ENCODE results near the gene NELL2. TPM values are rescaled to one million over a fixed set of nuclear protein-coding genes. Genes with fewer than 3 reads are reported as not detected.

NELL2 gene
- total and polyA plus RNA-seq, 7 donors, result 0.17 to 1.8 (median 0.30) TPM; not detected in 3

DNA sequence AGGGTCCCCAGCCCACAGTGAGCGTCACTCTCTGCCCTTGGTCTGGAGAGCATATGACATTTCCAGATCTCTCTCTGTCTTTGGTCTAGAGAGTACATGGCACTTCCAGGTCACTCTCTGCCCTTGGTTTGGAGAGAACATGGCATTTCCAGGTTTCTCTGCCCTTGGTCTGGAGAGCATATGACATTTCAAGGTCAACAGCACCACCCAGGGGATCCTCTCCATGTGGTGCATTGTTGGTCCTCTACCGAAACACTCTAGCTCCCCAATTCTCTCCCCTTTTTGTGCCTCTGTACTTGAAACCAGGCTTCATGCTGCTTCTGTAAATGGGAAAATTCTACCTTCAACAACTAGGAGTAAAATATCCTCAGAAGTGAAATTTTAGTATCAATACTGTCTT, 399.4 kb downstream of the NELL2 start:
- DNase-seq, result no peak
- Histone ChIP-seq H3K36me3 (ENCODE audit: insufficient read depth in 1 of 2, low read depth in 1 of 2) (no peaks in the 10 kb centered on the region), H3K27ac (no peak overlapping the region), H3K9me3 (no peaks in the 10 kb centered on the region), H3K4me3 (no peak overlapping the region), H3K27me3 (ENCODE audit: insufficient read depth in 3 of 3, low read length in 2 of 3) (no peaks in the 10 kb centered on the region), H3K4me1 (no peaks in the 10 kb centered on the region)
- intact Hi-C loops (cut with DNase I), result no loop called here
- no peak for ATAC-seq
- TF ChIP-seq CTCF (IDR thresholded peaks at IDR 0.05), result no peak
- WGBS, 3 donors, result 83 to 90% (median 90%) methylated on average over 2 of the region's 2 CpGs

GRCh38 chr12:44465139-44465538, 411.0 kb downstream of the NELL2 start:
- H3K4me3 ChIP-seq, result no peak overlapping the region
- H3K27ac ChIP-seq, result no peak overlapping the region
- WGBS, 3 donors, result 76 to 85% (median 76%) methylated on average over 2 of the region's 2 CpGs
- intact Hi-C loops (cut with DNase I), result no loop called here
- ATAC-seq (no peak), DNase-seq (no peak)
- H3K36me3 ChIP-seq (ENCODE audit: insufficient read depth in 1 of 2, low read depth in 1 of 2), result no peaks in the 10 kb centered on the region
- H3K4me1 ChIP-seq, result no peaks in the 10 kb centered on the region
- no peak for TF ChIP-seq CTCF (IDR thresholded peaks at IDR 0.05)
- H3K9me3 ChIP-seq, result no peaks in the 10 kb centered on the region
- H3K27me3 ChIP-seq (ENCODE audit: insufficient read depth in 3 of 3, low read length in 2 of 3), result no peaks in the 10 kb centered on the region

- intact Hi-C loops (cut with DNase I), result no loop called here
- 46 to 50% (median 46%) methylated on average over 2 of the region's 2 CpGs for WGBS, 3 donors
- no peak for ATAC-seq
Observed at GRCh38 chr12:44464180-44464579, 411.9 kb downstream of the NELL2 start.

DNA sequence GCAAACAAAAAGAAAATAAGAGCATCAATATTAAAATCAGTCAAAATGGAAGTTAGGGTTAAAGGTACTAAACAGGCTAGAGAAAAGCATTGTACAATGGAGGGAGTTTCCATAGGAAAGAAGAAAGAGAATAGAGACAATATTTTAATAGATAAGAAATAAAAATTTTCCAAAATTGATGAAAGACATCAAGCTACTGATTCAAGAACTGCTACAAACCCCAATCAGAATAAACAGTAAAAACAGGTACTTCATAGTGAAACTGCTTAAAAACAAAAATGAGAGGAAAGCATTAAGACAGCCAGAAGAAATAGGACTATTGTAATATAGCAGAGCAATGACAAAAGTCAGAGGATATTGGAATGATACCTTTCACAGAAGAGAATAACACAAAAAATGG, 413.4 kb downstream of the NELL2 start:
- Histone ChIP-seq H3K36me3 (ENCODE audit: insufficient read depth in 1 of 2, low read depth in 1 of 2) (no peaks in the 10 kb centered on the region), H3K27ac (no peak overlapping the region), H3K4me3 (no peak overlapping the region), H3K4me1 (no peaks in the 10 kb centered on the region), H3K27me3 (ENCODE audit: insufficient read depth in 3 of 3, low read length in 2 of 3) (no peaks in the 10 kb centered on the region), H3K9me3 (no peaks in the 10 kb centered on the region)
- DNase-seq (no peak), ATAC-seq (no peak)
- intact Hi-C loops (cut with DNase I), result no loop called here
- no peak for TF ChIP-seq CTCF (IDR thresholded peaks at IDR 0.05)

More at GRCh38 chr12:44464180-44464579, 411.9 kb downstream of the NELL2 start:
- H3K27me3 ChIP-seq (ENCODE audit: insufficient read depth in 3 of 3, low read length in 2 of 3), result no peaks in the 10 kb centered on the region
- H3K4me1 ChIP-seq, result no peaks in the 10 kb centered on the region
- TF ChIP-seq CTCF (IDR thresholded peaks at IDR 0.05), result no peak
- H3K9me3 ChIP-seq, result no peaks in the 10 kb centered on the region
- no peak overlapping the region for H3K27ac ChIP-seq
- no peaks in the 10 kb centered on the region for H3K36me3 ChIP-seq (ENCODE audit: insufficient read depth in 1 of 2, low read depth in 1 of 2)
- DNase-seq, result no peak
- H3K4me3 ChIP-seq, result no peak overlapping the region

GRCh38 chr12:44460261-44460660, 415.9 kb downstream of the NELL2 start:
- Histone ChIP-seq H3K36me3 (ENCODE audit: insufficient read depth in 1 of 2, low read depth in 1 of 2) (no peaks in the 10 kb centered on the region), H3K27me3 (ENCODE audit: insufficient read depth in 3 of 3, low read length in 2 of 3) (no peaks in the 10 kb centered on the region), H3K4me3 (no peak overlapping the region), H3K4me1 (no peaks in the 10 kb centered on the region), H3K27ac (no peak overlapping the region), H3K9me3 (no peaks in the 10 kb centered on the region)
- ATAC-seq, result no peak
- intact Hi-C loops (cut with DNase I), result no loop called here
- 66 to 67% (median 67%) methylated on average over 3 of the region's 3 CpGs for WGBS, 3 donors
- TF ChIP-seq CTCF (IDR thresholded peaks at IDR 0.05), result no peak
- no peak for DNase-seq
